ENCODE results near the gene KIF24.

The KIF24 gene, protein sequence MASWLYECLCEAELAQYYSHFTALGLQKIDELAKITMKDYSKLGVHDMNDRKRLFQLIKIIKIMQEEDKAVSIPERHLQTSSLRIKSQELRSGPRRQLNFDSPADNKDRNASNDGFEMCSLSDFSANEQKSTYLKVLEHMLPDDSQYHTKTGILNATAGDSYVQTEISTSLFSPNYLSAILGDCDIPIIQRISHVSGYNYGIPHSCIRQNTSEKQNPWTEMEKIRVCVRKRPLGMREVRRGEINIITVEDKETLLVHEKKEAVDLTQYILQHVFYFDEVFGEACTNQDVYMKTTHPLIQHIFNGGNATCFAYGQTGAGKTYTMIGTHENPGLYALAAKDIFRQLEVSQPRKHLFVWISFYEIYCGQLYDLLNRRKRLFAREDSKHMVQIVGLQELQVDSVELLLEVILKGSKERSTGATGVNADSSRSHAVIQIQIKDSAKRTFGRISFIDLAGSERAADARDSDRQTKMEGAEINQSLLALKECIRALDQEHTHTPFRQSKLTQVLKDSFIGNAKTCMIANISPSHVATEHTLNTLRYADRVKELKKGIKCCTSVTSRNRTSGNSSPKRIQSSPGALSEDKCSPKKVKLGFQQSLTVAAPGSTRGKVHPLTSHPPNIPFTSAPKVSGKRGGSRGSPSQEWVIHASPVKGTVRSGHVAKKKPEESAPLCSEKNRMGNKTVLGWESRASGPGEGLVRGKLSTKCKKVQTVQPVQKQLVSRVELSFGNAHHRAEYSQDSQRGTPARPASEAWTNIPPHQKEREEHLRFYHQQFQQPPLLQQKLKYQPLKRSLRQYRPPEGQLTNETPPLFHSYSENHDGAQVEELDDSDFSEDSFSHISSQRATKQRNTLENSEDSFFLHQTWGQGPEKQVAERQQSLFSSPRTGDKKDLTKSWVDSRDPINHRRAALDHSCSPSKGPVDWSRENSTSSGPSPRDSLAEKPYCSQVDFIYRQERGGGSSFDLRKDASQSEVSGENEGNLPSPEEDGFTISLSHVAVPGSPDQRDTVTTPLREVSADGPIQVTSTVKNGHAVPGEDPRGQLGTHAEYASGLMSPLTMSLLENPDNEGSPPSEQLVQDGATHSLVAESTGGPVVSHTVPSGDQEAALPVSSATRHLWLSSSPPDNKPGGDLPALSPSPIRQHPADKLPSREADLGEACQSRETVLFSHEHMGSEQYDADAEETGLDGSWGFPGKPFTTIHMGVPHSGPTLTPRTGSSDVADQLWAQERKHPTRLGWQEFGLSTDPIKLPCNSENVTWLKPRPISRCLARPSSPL (N-terminal part only)

DNA sequence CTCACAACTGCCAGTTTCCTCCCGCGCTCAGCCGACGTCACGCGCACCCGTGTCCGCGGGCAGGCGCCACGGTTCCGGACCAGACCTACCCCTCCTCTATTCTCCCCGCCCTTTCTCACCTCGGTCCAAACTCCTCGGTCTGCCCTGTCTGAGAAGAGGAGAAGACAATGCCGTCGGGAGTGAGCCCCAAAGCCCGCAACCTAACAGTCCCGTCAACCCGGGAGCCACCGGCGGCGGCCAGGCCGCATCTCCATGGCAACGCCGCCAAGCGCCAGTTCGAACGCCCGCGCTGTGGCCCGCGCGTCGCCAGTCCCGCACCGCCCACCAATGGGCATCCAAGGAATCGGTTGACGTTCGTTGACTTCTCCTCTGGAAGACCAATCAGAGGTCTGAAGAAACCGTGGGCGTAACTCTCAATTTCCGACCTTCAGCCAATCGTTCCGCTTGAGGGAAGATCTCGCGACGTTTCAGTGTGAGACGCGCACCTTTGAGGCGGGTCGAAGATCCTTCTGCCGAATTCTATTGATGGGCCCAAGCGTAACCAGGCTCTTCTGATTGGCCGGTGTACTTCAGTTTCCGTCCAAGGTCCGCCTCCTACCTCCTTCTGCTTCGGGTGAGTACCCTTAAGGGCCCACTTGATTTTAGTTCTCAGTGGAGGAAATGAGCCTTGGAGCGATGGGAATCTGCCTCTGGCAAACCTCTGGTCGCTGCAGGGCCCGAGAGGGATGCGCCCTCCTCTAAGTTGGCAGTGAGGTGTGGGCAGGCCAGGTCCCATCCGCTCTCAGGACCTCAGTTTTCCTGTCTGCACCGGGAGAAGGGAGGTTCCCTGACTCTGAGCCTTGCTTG is at the start of gene KIF24, which contains the start of gene NUDT2:
KIF24 (minus strand) TSS at position 282 of the 846 bp plus-strand sequence. CDS start 17,922 bp downstream, outside the sequence.
NUDT2 (plus strand) TSS at position 583 of the 846 bp plus-strand sequence. CDS start 9,471 bp downstream, outside the sequence.
- H3K4me2 ChIP-seq (ENCODE audit: low read length) = peak within 1 kb of the TSS; percentile 86
- peaks cover 41% of the 10 kb centered on the region for H3K79me2 ChIP-seq (ENCODE audit: low read length)
- peak within 1 kb of the TSS; percentile 99 for H3K9ac ChIP-seq (ENCODE audit: low read length)
- H3K9me3 ChIP-seq (ENCODE audit: insufficient read depth, low read length) = no peaks in the 10 kb centered on the region
- peaks cover 16% of the 10 kb centered on the region for H3K4me1 ChIP-seq (ENCODE audit: low read length)
- H3K27me3 ChIP-seq (ENCODE audit: low read depth, low read length) = no peaks in the 10 kb centered on the region
- peak within 1 kb of the TSS; percentile 99 for H3K4me3 ChIP-seq (ENCODE audit: low read length)
- TF ChIP-seq, protein P1, sequence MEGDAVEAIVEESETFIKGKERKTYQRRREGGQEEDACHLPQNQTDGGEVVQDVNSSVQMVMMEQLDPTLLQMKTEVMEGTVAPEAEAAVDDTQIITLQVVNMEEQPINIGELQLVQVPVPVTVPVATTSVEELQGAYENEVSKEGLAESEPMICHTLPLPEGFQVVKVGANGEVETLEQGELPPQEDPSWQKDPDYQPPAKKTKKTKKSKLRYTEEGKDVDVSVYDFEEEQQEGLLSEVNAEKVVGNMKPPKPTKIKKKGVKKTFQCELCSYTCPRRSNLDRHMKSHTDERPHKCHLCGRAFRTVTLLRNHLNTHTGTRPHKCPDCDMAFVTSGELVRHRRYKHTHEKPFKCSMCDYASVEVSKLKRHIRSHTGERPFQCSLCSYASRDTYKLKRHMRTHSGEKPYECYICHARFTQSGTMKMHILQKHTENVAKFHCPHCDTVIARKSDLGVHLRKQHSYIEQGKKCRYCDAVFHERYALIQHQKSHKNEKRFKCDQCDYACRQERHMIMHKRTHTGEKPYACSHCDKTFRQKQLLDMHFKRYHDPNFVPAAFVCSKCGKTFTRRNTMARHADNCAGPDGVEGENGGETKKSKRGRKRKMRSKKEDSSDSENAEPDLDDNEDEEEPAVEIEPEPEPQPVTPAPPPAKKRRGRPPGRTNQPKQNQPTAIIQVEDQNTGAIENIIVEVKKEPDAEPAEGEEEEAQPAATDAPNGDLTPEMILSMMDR (IDR thresholded peaks at IDR 0.05; ENCODE audit: low read depth, low read length) = no peak
- TF ChIP-seq EZH2phosphoT487 (IDR thresholded peaks at IDR 0.05; ENCODE audit: low read depth) = no peak
- H2AFZ ChIP-seq (ENCODE audit: low read depth, low read length) = peak within 1 kb of the TSS; percentile 90
- no peaks in the 10 kb centered on the region for H3K36me3 ChIP-seq (replicated peaks; ENCODE audit: low read depth, low read length)
- peak within 1 kb of the TSS; percentile 78 for H3K27ac ChIP-seq (ENCODE audit: low read length)
- no peaks in the 10 kb centered on the region for H4K20me1 ChIP-seq (ENCODE audit: insufficient read depth, low read length)

DNA sequence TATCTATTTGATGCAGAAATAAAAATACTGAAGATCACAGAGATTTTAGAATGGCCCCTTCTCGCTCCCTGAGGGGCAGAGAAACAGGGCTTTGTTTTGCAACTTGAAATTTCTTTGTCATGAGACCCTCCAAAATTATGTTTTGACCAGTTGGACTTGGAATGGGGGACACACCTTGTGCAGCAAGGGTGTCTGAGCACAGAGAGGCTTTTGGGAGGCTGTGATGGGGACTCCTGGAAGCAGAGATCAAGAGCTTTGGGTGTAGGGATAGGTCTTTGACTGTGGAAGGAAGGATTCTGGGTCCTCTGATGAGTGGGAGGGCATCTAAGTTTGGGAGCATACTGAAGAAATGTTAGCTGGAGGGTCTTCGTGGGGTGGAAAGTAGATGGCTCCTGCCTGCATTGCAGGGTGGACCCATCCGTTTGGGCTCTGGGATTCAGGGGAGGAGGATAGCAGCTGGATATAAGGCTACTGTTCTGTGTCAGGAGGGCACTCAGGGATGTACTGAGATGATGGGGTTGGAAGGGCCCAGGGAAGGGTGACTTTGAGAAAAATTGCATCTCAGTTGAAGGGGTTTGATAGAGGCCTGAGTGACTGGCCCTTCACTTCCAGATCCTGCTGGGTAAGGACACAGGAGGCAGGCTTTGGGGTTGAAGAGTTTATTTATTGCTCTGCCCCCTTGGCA is 49.5 kb upstream of the KIF24 start:
- TF ChIP-seq, protein P1 (IDR thresholded peaks at IDR 0.05; ENCODE audit: low read depth, low read length) = no peak
- TF ChIP-seq EZH2phosphoT487 (IDR thresholded peaks at IDR 0.05; ENCODE audit: low read depth) = no peak
- Histone ChIP-seq H3K9me3 (ENCODE audit: insufficient read depth, low read length) (no peaks in the 10 kb centered on the region), H3K4me2 (ENCODE audit: low read length) (no peak overlapping the region; the same call in 1 of the 2 replicates), H3K4me1 (ENCODE audit: low read length) (peaks cover 19% of the 10 kb centered on the region), H3K27me3 (ENCODE audit: low read depth, low read length) (peaks cover 7% of the 10 kb centered on the region), H3K27ac (ENCODE audit: low read length) (no peak overlapping the region), H3K79me2 (ENCODE audit: low read length) (no peaks in the 10 kb centered on the region), H4K20me1 (ENCODE audit: insufficient read depth, low read length) (no peaks in the 10 kb centered on the region), H3K4me3 (ENCODE audit: low read length) (no peak overlapping the region), H3K36me3 (replicated peaks; ENCODE audit: low read depth, low read length) (no peaks in the 10 kb centered on the region), H3K9ac (ENCODE audit: low read length) (no peak overlapping the region), H2AFZ (ENCODE audit: low read depth, low read length) (no peak overlapping the region)

DNA sequence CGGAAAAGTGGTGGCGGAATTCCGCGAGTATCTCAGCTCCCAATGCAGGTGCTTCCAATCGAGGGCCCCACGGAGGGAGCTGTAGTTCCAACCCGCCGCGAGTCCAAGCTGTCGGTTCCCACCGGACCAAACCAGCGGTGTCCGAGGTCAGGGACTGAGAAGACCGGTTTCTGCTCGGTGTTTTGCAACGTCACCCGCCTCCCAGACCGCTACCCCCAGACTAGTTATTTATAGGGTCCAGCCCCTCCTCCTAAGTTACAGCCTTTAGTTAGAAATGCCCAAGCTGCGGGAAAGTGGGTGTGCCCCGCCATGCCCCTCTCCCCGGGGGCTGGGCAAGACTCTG is 48.3 kb upstream of the KIF24 start:
- Histone ChIP-seq H3K4me3 (ENCODE audit: low read length) (peak overlapping the region; percentile 90), H3K4me1 (ENCODE audit: low read length) (peaks cover 18% of the 10 kb centered on the region), H3K4me2 (ENCODE audit: low read length) (peak overlapping the region; percentile 98), H3K79me2 (ENCODE audit: low read length) (no peaks in the 10 kb centered on the region), H3K27me3 (ENCODE audit: low read depth, low read length) (peaks cover 7% of the 10 kb centered on the region), H2AFZ (ENCODE audit: low read depth, low read length) (peak overlapping the region; percentile 89), H4K20me1 (ENCODE audit: insufficient read depth, low read length) (no peaks in the 10 kb centered on the region), H3K9me3 (ENCODE audit: insufficient read depth, low read length) (no peaks in the 10 kb centered on the region), H3K27ac (ENCODE audit: low read length) (no peak overlapping the region), H3K9ac (ENCODE audit: low read length) (peak overlapping the region; percentile 41), H3K36me3 (replicated peaks; ENCODE audit: low read depth, low read length) (no peaks in the 10 kb centered on the region)
- no peak for TF ChIP-seq EZH2phosphoT487 (IDR thresholded peaks at IDR 0.05; ENCODE audit: low read depth)
- TF ChIP-seq, protein P1 (IDR thresholded peaks at IDR 0.05; ENCODE audit: low read depth, low read length) = no peak

Data from OCI-LY3 (cell line).